Measurements from ENCODE around the gene ARMH1.

ARMH1 gene

DNA sequence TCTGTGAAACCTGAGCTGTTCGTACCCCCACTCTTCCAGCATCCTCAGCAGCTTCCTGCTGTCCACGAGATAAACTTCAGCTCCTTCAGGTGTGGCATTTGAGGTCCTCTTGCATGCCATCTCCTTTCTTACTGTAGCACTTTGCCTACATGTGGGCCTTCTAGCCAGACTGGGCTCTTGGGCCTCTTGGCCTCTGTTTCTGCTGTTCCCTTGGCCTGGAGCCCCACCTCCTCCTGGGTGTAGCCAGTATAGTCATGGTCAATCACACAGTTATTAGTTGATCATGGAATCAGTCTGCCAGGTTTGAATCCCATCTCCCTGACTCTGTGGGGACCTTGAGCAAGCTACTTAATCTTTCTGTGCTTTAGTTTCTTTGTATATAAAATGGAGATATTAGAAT is 26.6 kb upstream of the ARMH1 start:
- TF ChIP-seq, protein P1, sequence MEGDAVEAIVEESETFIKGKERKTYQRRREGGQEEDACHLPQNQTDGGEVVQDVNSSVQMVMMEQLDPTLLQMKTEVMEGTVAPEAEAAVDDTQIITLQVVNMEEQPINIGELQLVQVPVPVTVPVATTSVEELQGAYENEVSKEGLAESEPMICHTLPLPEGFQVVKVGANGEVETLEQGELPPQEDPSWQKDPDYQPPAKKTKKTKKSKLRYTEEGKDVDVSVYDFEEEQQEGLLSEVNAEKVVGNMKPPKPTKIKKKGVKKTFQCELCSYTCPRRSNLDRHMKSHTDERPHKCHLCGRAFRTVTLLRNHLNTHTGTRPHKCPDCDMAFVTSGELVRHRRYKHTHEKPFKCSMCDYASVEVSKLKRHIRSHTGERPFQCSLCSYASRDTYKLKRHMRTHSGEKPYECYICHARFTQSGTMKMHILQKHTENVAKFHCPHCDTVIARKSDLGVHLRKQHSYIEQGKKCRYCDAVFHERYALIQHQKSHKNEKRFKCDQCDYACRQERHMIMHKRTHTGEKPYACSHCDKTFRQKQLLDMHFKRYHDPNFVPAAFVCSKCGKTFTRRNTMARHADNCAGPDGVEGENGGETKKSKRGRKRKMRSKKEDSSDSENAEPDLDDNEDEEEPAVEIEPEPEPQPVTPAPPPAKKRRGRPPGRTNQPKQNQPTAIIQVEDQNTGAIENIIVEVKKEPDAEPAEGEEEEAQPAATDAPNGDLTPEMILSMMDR (IDR thresholded peaks at IDR 0.05), result no peak
- peaks cover 96% of the 10 kb centered on the region for H3K4me1 Mint-ChIP-seq
- no peak overlapping the region for H3K27ac Mint-ChIP-seq
- no peak overlapping the region for H3K4me3 Mint-ChIP-seq
- no peaks in the 10 kb centered on the region for H3K9me3 Mint-ChIP-seq
- H3K27me3 Mint-ChIP-seq (ENCODE audit: low read depth, poor library complexity), result peaks cover 18% of the 10 kb centered on the region
- peaks cover 40% of the 10 kb centered on the region for H3K36me3 Mint-ChIP-seq (ENCODE audit: low read depth)
- no peak for DNase-seq

DNA sequence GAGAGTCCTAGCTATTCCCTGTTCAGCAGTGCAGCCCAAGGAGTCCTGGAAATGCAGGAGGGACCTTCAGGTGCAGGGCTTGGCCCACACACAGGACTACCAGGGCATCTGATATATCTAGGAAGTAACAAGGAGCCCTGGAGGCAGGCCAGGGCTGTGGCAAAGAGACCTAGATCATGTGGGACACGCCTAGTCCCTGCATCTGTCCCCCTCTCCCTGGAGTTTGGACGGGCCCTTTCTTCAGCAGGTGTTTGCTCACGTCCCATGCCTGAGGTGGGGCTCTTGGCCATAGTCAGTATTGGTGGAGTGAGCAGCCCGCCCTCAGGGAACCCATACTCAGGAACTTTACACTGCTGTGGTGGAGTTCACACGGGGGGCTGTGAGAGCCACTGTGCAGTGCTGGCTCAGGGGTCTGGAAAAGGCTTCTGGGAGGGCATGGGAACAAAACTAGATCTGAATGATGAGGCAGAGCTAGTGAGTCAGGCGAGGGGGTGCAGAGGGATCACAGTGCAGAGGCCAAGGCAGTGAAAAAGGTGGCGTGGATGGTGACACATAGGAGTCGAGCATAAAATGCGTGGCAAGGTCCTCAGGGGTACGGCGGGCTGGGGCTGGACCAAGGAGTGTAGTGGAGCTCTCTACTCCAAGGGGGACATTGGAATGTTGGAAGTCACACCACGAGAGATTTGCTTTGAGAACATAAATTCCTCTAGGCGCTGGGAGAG is 25.8 kb upstream of the ARMH1 start:
- peak overlapping the region; percentile 50 for H3K4me3 Mint-ChIP-seq
- H3K9me3 Mint-ChIP-seq, result no peaks in the 10 kb centered on the region
- TF ChIP-seq, protein P1 (IDR thresholded peaks at IDR 0.05), result no peak
- peaks cover 96% of the 10 kb centered on the region for H3K4me1 Mint-ChIP-seq
- peak overlapping the region; percentile 37 for H3K27ac Mint-ChIP-seq
- H3K27me3 Mint-ChIP-seq (ENCODE audit: low read depth, poor library complexity), result peaks cover 21% of the 10 kb centered on the region
- peaks cover 34% of the 10 kb centered on the region for H3K36me3 Mint-ChIP-seq (ENCODE audit: low read depth)
- DNase-seq, result no peak

DNA sequence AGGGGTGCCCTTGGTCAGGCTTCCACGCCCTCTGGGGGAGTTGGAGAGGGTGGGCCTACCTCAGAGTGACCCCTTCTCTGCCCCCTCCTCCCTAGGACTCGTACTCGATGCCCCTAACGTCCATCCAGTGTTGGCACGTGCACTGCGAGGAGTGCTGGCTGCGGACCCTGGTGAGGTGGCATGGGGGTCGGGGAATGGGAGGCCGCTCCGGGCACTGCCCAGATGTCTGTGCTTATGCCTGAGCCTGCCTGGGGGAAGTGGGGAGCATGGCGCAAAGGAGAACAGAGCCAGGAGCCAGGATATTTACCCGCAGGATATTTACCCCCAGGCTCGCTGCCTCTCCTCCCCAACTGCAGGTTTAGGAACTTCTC is 24.7 kb upstream of the ARMH1 start:
- Mint-ChIP-seq H3K36me3 (ENCODE audit: low read depth) (peaks cover 30% of the 10 kb centered on the region), H3K4me3 (no peak overlapping the region), H3K27ac (no peak overlapping the region), H3K9me3 (no peaks in the 10 kb centered on the region), H3K27me3 (ENCODE audit: low read depth, poor library complexity) (peaks cover 24% of the 10 kb centered on the region), H3K4me1 (peaks cover 94% of the 10 kb centered on the region)
- TF ChIP-seq, protein P1 (IDR thresholded peaks at IDR 0.05), result no peak
- no peak for DNase-seq

DNA sequence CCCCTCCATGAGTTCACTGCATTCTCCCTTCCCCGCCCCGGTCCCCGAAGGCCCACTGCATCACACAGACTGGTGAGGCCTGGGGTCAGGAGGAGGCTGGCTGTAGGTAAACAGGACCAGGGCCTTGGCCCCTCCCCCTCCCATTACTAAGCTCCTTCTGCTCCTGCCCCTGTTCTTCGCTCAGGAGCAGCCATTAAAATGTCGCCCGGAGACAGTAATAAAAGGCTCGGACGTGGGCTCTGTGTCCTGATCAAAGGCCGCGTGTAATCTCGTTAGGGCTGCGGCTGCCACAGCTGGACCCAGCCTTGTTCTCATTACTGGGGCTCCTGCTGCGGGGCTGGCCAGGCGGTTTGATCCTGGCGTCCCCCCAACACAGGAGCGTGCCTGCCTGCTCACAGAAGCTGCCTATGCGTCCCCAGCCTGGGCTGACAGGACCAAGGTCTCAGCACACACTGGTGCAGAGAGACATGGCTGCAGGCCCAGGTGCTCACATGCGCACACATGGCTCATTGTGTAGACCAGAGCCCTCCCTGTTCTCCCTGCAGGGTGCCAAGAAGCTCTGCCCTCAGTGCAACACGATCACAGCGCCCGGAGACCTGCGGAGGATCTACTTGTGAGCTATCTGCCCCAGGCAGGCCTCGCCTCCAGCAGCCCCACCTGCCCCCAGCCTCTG is 24.2 kb upstream of the ARMH1 start:
- Mint-ChIP-seq H3K27me3 (ENCODE audit: low read depth, poor library complexity) (peaks cover 24% of the 10 kb centered on the region), H3K4me1 (peaks cover 94% of the 10 kb centered on the region), H3K27ac (peak overlapping the region; percentile 57), H3K4me3 (no peak overlapping the region), H3K36me3 (ENCODE audit: low read depth) (peaks cover 25% of the 10 kb centered on the region), H3K9me3 (no peaks in the 10 kb centered on the region)
- TF ChIP-seq, protein P1 (IDR thresholded peaks at IDR 0.05), result no peak
- DNase-seq, result peak; percentile 65

DNA sequence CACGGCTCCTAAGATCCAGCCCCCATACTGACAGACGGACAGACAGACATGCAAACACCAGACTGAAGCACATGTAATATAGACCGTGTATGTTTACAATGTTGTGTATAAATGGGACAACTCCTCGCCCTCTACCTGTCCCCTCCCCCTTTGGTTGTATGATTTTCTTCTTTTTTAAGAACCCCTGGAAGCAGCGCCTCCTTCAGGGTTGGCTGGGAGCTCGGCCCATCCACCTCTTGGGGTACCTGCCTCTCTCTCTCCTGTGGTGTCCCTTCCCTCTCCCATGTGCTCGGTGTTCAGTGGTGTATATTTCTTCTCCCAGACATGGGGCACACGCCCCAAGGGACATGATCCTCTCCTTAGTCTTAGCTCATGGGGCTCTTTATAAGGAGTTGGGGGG is 23.4 kb upstream of the ARMH1 start:
- H3K27me3 Mint-ChIP-seq (ENCODE audit: low read depth, poor library complexity), result peaks cover 24% of the 10 kb centered on the region
- H3K4me1 Mint-ChIP-seq, result peaks cover 95% of the 10 kb centered on the region
- DNase-seq, result no peak
- H3K27ac Mint-ChIP-seq, result no peak overlapping the region
- H3K4me3 Mint-ChIP-seq, result no peak overlapping the region
- H3K9me3 Mint-ChIP-seq, result no peaks in the 10 kb centered on the region
- H3K36me3 Mint-ChIP-seq (ENCODE audit: low read depth), result peaks cover 24% of the 10 kb centered on the region
- TF ChIP-seq, protein P1 (IDR thresholded peaks at IDR 0.05), result no peak

Data from nephron progenitor cell (in vitro differentiated cells).